Activated T-helper 2 cell treated with anti-CD3 and anti-CD28 coated beads, Interferon-gamma antibody, Interleukin-2, Interleukin-4, amounts not matched to agents 10 μg/mL and 5 μg/mL and 100 μg/mL, durations not matched to agents 14 hours and 24 hours and 36 hours (primary cell): ENCODE data around the gene STYX. TPM values are rescaled to one million over a fixed set of nuclear protein-coding genes. Genes with fewer than 3 reads are reported as not detected.

ENCODE experiments used
- DNase-seq: peaks from one replicate; pipeline ENCODE4 v3.0.0; 2021; ENCODE audit warnings: low spot score
- H3K27ac Mint-ChIP-seq: one replicate; pipeline ENCODE4 v1.8.0; 2021; ENCODE audit warnings: mixed read lengths
- H3K27me3 Mint-ChIP-seq: one replicate; pipeline ENCODE4 v1.8.0; 2021; ENCODE audit warnings: low read depth, mixed read lengths
- H3K36me3 Mint-ChIP-seq: one replicate; pipeline ENCODE4 v1.8.0; 2021; ENCODE audit warnings: low read depth, mixed read lengths
- H3K4me1 Mint-ChIP-seq: one replicate; pipeline ENCODE4 v1.8.0; 2021; ENCODE audit warnings: low read depth, mixed read lengths
- H3K4me3 Mint-ChIP-seq: one replicate; pipeline ENCODE4 v1.8.0; 2021; ENCODE audit warnings: low read depth, mild to moderate bottlenecking, moderate library complexity, mixed read lengths
- H3K9me3 Mint-ChIP-seq: one replicate; pipeline ENCODE4 v1.8.0; 2021; ENCODE audit warnings: mixed read lengths
- intact Hi-C: fragments of 100-400 bp; cut with micrococcal nuclease; formaldehyde crosslinking; loops from one replicate; pipeline ENCODE4 v1.15.1; 2023
- total RNA-seq: library from RNA; stranded (reverse); gene quantifications from 2 replicates; pipeline ENCODE4 v1.2.3, GENCODE V29; 2022

The STYX gene, protein sequence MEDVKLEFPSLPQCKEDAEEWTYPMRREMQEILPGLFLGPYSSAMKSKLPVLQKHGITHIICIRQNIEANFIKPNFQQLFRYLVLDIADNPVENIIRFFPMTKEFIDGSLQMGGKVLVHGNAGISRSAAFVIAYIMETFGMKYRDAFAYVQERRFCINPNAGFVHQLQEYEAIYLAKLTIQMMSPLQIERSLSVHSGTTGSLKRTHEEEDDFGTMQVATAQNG
- total RNA-seq, result 16.3 and 16.5 TPM in 2 replicates

DNA sequence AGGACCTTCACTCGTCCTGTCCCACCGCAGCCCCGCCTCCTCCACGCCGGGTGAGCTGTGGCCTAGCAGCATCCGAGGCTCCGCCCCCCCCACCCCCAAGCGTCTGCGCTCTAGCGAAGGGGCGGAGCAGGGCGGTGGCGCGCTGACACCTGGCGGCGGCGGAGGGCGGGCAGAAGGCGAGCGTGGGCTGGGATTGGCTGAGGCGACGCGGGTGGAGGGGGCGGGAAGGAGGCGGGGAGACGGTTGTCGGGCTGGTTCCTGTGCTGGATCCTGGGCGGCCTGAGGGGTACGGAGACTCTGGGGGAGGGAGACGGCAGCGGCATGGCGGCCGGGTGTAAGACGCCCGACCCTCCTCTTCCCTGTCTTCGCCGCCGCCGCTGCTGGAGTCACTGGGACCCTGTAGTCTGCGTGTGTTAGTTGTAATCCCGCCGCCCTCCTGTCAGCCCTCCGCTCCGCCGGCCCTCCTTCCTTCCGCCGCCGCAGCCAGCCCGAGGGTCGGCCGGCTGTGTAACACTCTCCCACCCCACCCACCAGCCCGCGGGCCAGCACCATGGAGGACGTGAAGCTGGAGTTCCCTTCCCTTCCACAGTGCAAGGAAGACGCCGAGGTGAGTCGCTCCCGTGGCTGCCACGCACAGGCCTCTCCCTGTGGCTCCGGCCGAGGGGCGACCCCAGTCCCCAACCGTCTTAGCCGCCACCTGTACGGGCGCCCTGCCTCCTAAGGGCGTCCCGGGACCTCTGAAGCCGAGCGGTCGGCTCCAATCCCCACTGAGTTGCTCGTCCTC lies at the start of gene STYX:
Gene STYX, plus strand, starts transcription at position 242 of the 784 bp plus-strand sequence. Its CDS starts 309 bp downstream, at position 551.
- DNase-seq, result peak; percentile 96
- intact Hi-C loops, result loop anchor here (1.0 to 10.0 kb wide), 6 partner anchors 12 to 178 kb away; partner anchors contain the start of genes GNPNAT1, GPR137C, PSMC6 and TXNDC16
- Mint-ChIP-seq H3K9me3 (no peaks in the 10 kb centered on the region), H3K4me1 (peaks cover 18% of the 10 kb centered on the region), H3K4me3 (peak within 1 kb of the TSS; percentile 95), H3K36me3 (peaks cover 48% of the 10 kb centered on the region), H3K27me3 (no peaks in the 10 kb centered on the region), H3K27ac (peak within 1 kb of the TSS; percentile 80)

- intact Hi-C loops, result no loop called here
- Mint-ChIP-seq H3K36me3 (peaks cover 43% of the 10 kb centered on the region), H3K9me3 (no peaks in the 10 kb centered on the region), H3K27me3 (no peaks in the 10 kb centered on the region), H3K27ac (peak overlapping the region; percentile 65), H3K4me3 (no peak overlapping the region), H3K4me1 (peaks cover 47% of the 10 kb centered on the region)
- no peak for DNase-seq
Measured at GRCh38 chr14:52683985-52684520, 45.9 kb upstream of the STYX start.

DNA sequence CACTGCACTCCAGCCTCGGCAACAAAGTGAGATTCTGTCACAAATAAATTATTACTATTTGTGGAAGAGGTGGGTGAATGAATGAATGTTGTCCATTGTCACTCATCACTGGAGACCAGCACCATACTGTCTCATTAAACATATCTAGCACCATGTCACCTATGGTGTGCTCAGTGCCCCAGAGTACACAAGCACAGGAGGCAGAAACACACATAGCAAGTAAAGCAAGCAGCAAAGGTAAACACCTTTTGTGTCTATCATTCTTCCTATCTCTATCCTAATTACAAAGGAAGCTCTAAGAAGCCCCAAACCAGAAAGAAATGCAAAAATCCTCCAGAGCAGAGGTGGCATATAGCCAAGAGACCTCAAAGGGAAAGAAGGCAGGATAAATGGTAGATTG lies 43.8 kb upstream of the STYX start:
- peaks cover 50% of the 10 kb centered on the region for H3K36me3 Mint-ChIP-seq
- H3K4me1 Mint-ChIP-seq, result peaks cover 57% of the 10 kb centered on the region
- no peaks in the 10 kb centered on the region for H3K9me3 Mint-ChIP-seq
- no peaks in the 10 kb centered on the region for H3K27me3 Mint-ChIP-seq
- no peak overlapping the region for H3K4me3 Mint-ChIP-seq
- H3K27ac Mint-ChIP-seq, result peak overlapping the region; percentile 6
- intact Hi-C loops, result no loop called here
- no peak for DNase-seq

- peaks cover 59% of the 10 kb centered on the region for H3K36me3 Mint-ChIP-seq
- DNase-seq, result no peak
- intact Hi-C loops, result loop anchor here (5.0 to 10.0 kb wide), 2 partner anchors 139 to 376 kb away; partner anchors contain the start of genes GPR137C, PTGER2 and TXNDC16
- H3K27me3 Mint-ChIP-seq, result no peaks in the 10 kb centered on the region
- peak overlapping the region; percentile 77 for H3K4me3 Mint-ChIP-seq
- H3K27ac Mint-ChIP-seq, result no peak overlapping the region
- H3K9me3 Mint-ChIP-seq, result no peaks in the 10 kb centered on the region
- H3K4me1 Mint-ChIP-seq, result peaks cover 62% of the 10 kb centered on the region
Measured at GRCh38 chr14:52690983-52691760, 38.8 kb upstream of the STYX start.

DNA sequence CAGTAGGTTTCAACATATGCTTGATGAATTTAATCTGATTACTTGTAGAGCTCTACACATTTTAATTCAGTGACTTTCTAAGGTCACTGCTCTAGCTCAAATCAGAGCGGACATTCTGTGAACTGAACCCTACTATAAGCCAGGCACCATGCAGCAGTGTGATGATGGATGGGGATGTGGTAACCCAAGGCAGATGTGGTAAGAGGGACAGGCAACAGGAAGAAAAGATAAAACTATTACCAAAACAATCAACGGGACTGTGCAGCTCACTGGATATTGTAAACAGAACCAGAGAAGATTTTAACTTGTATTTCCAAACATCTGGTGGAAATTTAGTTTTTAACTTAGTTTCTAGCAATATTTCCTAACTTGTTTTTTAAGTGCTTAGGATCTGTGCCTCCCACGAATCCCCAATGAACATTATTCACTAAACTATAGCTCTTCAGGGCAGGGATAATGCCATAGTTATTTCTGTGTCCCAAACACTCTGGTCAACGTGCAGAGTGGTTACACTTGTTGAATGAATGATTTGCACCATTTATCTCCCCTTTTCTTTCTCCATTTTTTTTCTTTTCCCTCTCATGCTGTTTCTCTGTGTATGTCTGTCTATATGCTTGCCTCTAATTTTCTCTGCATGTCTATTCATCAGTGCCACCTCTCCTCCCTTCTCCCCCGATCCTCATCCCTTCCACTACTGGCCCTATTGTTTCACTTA lies 37.6 kb upstream of the STYX start:
- intact Hi-C loops, result loop anchor here (5.0 to 10.0 kb wide), 2 partner anchors 140 to 378 kb away; partner anchors contain the start of genes GPR137C, PTGER2 and TXNDC16
- H3K27me3 Mint-ChIP-seq, result no peaks in the 10 kb centered on the region
- peak overlapping the region; percentile 33 for H3K27ac Mint-ChIP-seq
- H3K4me3 Mint-ChIP-seq, result peak overlapping the region; percentile 77
- no peak for DNase-seq
- H3K36me3 Mint-ChIP-seq, result peaks cover 53% of the 10 kb centered on the region
- H3K4me1 Mint-ChIP-seq, result peaks cover 55% of the 10 kb centered on the region
- H3K9me3 Mint-ChIP-seq, result no peaks in the 10 kb centered on the region

DNA sequence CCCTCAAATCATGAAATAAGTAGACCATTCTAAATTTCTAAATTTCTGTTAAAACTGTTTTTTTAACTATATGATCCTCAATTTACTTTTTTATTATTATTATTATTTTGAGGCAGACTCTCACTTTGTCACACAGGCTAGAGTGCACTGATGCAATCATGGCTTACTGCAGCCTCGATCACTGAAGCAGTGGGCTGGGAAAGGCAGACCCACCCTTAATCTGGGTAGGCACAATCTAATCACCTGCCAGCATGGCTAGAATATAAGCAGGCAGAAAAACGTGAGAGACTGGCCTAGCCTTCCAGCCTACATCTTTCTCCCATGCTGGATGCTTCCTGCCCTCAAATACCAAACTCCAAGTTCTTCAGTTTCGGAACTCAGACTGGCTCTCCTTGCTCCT lies 36.9 kb upstream of the STYX start:
- peak overlapping the region; percentile 98 for H3K4me3 Mint-ChIP-seq
- peak overlapping the region; percentile 33 for H3K27ac Mint-ChIP-seq
- H3K36me3 Mint-ChIP-seq, result peaks cover 48% of the 10 kb centered on the region
- no peak for DNase-seq
- H3K9me3 Mint-ChIP-seq, result no peaks in the 10 kb centered on the region
- intact Hi-C loops, result loop anchor here (5.0 to 10.0 kb wide), 2 partner anchors 141 to 378 kb away; partner anchors contain the start of genes GPR137C, PTGER2 and TXNDC16
- no peaks in the 10 kb centered on the region for H3K27me3 Mint-ChIP-seq
- H3K4me1 Mint-ChIP-seq, result peaks cover 49% of the 10 kb centered on the region

GRCh38 chr14:52693532-52693931 lies 36.4 kb upstream of the STYX start:
- Mint-ChIP-seq H3K4me1 (peaks cover 44% of the 10 kb centered on the region), H3K9me3 (no peaks in the 10 kb centered on the region), H3K27me3 (no peaks in the 10 kb centered on the region), H3K27ac (peak overlapping the region; percentile 68), H3K4me3 (peak overlapping the region; percentile 98), H3K36me3 (peaks cover 48% of the 10 kb centered on the region)
- intact Hi-C loops, result loop anchor here (5.0 to 10.0 kb wide), 2 partner anchors 141 to 379 kb away; partner anchors contain the start of genes GPR137C, PTGER2 and TXNDC16
- no peak for DNase-seq

DNA sequence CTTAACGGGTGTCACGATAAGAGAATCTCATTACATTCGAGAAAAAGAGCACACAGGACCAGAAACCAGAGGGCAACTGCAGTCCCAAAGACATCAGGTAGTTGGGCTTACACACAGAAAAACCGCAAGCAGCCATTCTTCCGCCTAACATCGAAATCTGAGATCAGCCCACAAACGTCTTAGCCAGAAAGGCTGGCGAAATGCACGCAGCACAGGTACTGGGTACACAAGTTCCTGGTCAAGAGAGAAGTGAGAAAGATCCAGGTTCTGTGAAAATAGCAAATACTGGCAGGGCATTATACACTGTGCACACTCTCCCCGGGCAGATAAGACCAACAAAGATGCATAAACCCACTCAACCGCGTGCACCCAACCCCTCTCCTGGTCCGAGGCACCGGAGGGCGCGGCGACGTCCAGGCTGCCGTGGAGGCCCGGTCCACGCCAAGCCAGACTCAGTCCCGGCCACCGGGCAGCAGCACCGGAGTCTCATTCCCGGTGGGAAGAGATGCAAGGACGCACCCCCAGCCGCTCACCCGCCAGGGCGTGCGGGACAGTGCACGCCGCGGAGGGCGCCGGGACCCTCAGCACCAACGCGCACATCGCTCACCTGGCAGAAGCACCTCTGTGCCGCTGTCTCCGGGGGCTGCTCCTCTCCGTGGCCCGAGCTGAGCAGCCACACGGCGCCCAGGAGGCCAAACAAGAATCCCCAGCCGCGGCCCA lies 35.0 kb upstream of the STYX start:
- intact Hi-C loops, result loop anchor here (1.0 to 10.0 kb wide), 3 partner anchors 12 to 380 kb away; partner anchors contain the start of genes GPR137C, PSMC6, PTGER2 and TXNDC16
- Mint-ChIP-seq H3K4me3 (peak overlapping the region; percentile 98), H3K27me3 (no peaks in the 10 kb centered on the region), H3K9me3 (no peaks in the 10 kb centered on the region), H3K4me1 (peaks cover 33% of the 10 kb centered on the region), H3K27ac (peak overlapping the region; percentile 99), H3K36me3 (peaks cover 39% of the 10 kb centered on the region)
- DNase-seq, result peak; percentile 69

DNA sequence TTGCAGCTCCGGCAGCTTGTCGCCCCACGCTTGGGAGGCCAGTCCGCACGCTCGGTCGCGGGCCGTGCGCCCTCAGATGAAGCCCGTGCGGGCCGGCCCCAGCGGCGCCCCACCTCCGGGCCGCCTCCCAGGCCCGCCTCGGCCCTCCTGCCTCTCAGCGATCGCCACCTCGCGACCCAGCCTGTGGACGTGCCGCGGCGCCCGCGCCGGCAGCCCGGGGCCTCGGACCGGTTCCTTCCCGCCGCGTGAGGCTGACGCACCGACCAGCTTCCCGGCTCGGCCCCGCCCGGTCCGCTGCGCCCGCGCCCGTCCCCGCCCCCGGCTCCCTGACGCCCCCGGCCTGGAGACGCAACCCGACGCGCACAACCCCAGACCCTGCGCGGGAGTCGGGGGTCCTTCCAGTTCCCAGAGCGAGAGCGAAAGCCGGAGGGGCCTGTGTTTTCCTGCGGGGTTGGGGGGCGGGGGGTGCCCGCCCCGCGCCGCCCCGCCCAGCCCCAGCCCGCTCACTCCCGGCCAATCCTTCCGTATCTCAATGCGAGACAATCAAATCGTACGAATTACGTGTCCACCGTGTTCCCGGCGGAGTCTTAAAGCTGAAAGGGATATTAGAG lies 34.4 kb upstream of the STYX start, which contains the start of gene ERO1A:
Gene ERO1A, minus strand, starts transcription at position 78 of the 611 bp plus-strand sequence. Its CDS starts 77 bp downstream, at position 1.
- no peaks in the 10 kb centered on the region for H3K27me3 Mint-ChIP-seq
- peak within 1 kb of the TSS; percentile 98 for H3K4me3 Mint-ChIP-seq
- intact Hi-C loops, result loop anchor here (1.0 to 10.0 kb wide), 2 partner anchors 35 to 381 kb away; partner anchors contain the start of genes PTGER2 and STYX
- peak; percentile 65 for DNase-seq
- no peaks in the 10 kb centered on the region for H3K9me3 Mint-ChIP-seq
- peak within 1 kb of the TSS; percentile 99 for H3K27ac Mint-ChIP-seq
- H3K36me3 Mint-ChIP-seq, result peaks cover 34% of the 10 kb centered on the region
- H3K4me1 Mint-ChIP-seq, result peaks cover 29% of the 10 kb centered on the region

DNA sequence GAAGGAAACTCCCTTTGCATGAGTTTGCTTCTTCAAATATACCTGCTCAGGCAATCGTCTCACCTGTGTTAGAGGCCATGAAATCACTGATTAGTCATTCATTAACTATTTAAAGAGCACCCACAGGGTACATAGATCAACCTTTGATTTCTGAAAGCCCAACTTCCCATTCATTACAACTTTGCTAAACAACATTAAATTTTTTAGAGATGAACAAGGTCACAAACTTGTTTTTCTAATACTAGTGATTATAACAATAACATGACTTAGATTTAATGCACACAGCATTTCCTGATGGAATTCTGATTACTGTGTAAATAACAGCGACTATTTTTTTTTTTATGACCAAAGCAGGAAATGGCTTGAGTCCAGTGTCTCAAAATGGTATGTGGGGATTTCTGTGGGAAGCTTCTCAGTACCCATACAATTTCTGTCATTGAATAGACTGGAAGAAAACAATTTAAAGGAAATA lies 29.2 kb upstream of the STYX start:
- Mint-ChIP-seq H3K9me3 (no peaks in the 10 kb centered on the region), H3K4me1 (peaks cover 14% of the 10 kb centered on the region), H3K36me3 (no peaks in the 10 kb centered on the region), H3K27me3 (no peaks in the 10 kb centered on the region), H3K27ac (no peak overlapping the region), H3K4me3 (no peak overlapping the region)
- intact Hi-C loops, result no loop called here
- DNase-seq, result no peak

GRCh38 chr14:52701223-52701622 lies 28.7 kb upstream of the STYX start:
- Mint-ChIP-seq H3K4me1 (peaks cover 17% of the 10 kb centered on the region), H3K27me3 (no peaks in the 10 kb centered on the region), H3K4me3 (no peak overlapping the region), H3K36me3 (no peaks in the 10 kb centered on the region), H3K9me3 (no peaks in the 10 kb centered on the region), H3K27ac (no peak overlapping the region)
- intact Hi-C loops, result no loop called here
- no peak for DNase-seq
